HL-60 (cell line): Measurements from ENCODE around the gene TPCN1.

Experiments used
- DNase-seq, 2 experiments: peaks; one replicate each; pipeline ENCODE4 v3.0.0-alpha.2; 2010 to 2020; ENCODE audit warnings: low read depth in 1 of 2, low spot score in 1 of 2
- H3K27ac ChIP-seq: fragments of 250-450 bp; sonication (Bioruptor Pico); replicated peaks from 2 replicates; pipeline ENCODE4 v1.5.1; 2020; ENCODE audit warnings: mild to moderate bottlenecking, moderate library complexity
- H3K27me3 ChIP-seq: fragments of 250-450 bp; sonication (Bioruptor Pico); 2 replicates; pipeline ENCODE4 v1.5.1; 2021; ENCODE audit warnings: mild to moderate bottlenecking, moderate library complexity; ENCODE audit not compliant: insufficient read depth, poor library complexity, severe bottlenecking
- H3K4me3 ChIP-seq: replicated peaks from 2 replicates; pipeline ENCODE4 v1.5.1; 2011; ENCODE audit warnings: mild to moderate bottlenecking, control low read depth, low read length; ENCODE audit not compliant: insufficient read depth
- CTCF ChIP-seq: IDR thresholded peaks from one replicate; pipeline ENCODE4 v1.5.1; 2011; ENCODE audit warnings: low read length, control low read depth, inconsistent platforms; ENCODE audit not compliant: insufficient read depth
- GABPA ChIP-seq: IDR thresholded peaks from 2 replicates; pipeline ENCODE4 v1.6.1; 2012; ENCODE audit warnings: low read depth
- POLR2AphosphoS5 ChIP-seq: IDR thresholded peaks from 2 replicates; pipeline ENCODE4 v1.6.1; 2012; ENCODE audit warnings: low read depth
- REST ChIP-seq: IDR thresholded peaks from 2 replicates; pipeline ENCODE4 v1.6.1; 2012; ENCODE audit warnings: low read depth; ENCODE audit not compliant: insufficient replicate concordance
- SPI1 ChIP-seq: IDR thresholded peaks from 2 replicates; pipeline ENCODE4 v1.6.1; 2012; ENCODE audit warnings: low read depth, mild to moderate bottlenecking, borderline replicate concordance

The TPCN1 gene

GRCh38 chr12:113232840-113233585, 11.7 kb downstream of the TPCN1 start:
- peak; percentile 77 to 90 for DNase-seq
- TF ChIP-seq POLR2AphosphoS5 = peak; percentile 66; the same call in 1 of the 2 replicates
- peak; percentile 20 for TF ChIP-seq CTCF
- TF ChIP-seq GABPA = no peak
- TF ChIP-seq REST = no peak
- peak; percentile 55; the same call in 1 of the 2 replicates for TF ChIP-seq SPI1
- Histone ChIP-seq H3K4me3 (no peak overlapping the region), H3K27me3 (no peaks in the 10 kb centered on the region), H3K27ac (peak overlapping the region; percentile 5; the same call in 1 of the 2 replicates)

DNA sequence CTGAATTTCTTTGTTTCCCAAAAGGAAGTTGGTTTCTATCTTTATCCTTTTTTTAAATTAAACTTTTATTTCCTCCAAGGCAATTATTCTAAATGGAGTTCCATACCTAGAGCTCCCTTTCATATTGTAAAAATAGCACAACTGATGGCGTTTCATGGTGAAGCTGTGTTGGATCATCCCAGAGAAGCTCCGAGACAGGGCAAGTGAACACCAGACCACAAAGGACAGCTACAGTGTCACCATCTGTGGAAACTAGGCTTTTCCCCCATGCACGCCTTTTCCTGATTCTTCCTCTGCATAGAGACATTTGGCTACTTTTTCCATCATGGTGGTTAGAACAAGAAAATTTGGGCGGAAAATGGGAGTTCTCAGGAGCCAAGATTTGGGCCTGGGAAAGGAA, 12.7 kb downstream of the TPCN1 start:
- TF ChIP-seq REST = no peak
- no peak for TF ChIP-seq GABPA
- no peak for TF ChIP-seq CTCF
- H3K27me3 ChIP-seq = no peaks in the 10 kb centered on the region
- no peak overlapping the region for H3K4me3 ChIP-seq
- H3K27ac ChIP-seq = no peak overlapping the region
- no peak for DNase-seq

DNA sequence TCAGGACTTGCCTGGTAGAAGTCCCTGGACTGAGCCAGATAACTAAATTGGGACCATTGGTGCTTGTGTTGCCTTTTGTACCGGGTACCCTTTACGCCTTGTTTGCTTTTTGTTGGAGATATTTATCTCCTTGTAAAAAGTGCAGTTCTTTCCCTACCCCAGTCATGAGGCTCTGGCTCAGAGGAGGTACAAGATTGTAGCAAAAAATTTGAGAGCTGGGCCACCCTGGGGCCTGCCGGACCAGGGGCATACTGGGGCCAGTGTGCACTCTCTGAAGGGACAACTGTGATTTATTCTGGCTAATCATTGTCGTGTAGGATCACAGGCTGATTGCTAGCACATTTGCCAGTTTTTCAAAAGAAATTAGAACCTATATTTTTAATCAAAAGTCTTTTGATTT, 13.2 kb downstream of the TPCN1 start:
- no peak for TF ChIP-seq REST
- TF ChIP-seq GABPA = no peak
- TF ChIP-seq POLR2AphosphoS5 = no peak
- TF ChIP-seq SPI1 = no peak
- TF ChIP-seq CTCF = no peak
- Histone ChIP-seq H3K27me3 (no peaks in the 10 kb centered on the region), H3K27ac (no peak overlapping the region), H3K4me3 (no peak overlapping the region)
- DNase-seq = no peak
